Hematopoietic multipotent progenitor cell treated with erythropoietin and hydrocortisone succinate and interleukin-3 and kit ligand, for 8 days (in vitro differentiated cells): ENCODE results near the gene MYH14.
A peak's percentile ranks its signal among the peaks of the same experiment; 100 is the strongest.
"Not testable (repeated sequence)": the region's sequence is repeated elsewhere in the genome, so short reads cannot be mapped to it uniquely, and the experiment has no call there.

Experiments
- DNase-seq: peaks from one replicate; pipeline ENCODE4 v3.0.0-alpha.2; 2015

Gene MYH14

DNA sequence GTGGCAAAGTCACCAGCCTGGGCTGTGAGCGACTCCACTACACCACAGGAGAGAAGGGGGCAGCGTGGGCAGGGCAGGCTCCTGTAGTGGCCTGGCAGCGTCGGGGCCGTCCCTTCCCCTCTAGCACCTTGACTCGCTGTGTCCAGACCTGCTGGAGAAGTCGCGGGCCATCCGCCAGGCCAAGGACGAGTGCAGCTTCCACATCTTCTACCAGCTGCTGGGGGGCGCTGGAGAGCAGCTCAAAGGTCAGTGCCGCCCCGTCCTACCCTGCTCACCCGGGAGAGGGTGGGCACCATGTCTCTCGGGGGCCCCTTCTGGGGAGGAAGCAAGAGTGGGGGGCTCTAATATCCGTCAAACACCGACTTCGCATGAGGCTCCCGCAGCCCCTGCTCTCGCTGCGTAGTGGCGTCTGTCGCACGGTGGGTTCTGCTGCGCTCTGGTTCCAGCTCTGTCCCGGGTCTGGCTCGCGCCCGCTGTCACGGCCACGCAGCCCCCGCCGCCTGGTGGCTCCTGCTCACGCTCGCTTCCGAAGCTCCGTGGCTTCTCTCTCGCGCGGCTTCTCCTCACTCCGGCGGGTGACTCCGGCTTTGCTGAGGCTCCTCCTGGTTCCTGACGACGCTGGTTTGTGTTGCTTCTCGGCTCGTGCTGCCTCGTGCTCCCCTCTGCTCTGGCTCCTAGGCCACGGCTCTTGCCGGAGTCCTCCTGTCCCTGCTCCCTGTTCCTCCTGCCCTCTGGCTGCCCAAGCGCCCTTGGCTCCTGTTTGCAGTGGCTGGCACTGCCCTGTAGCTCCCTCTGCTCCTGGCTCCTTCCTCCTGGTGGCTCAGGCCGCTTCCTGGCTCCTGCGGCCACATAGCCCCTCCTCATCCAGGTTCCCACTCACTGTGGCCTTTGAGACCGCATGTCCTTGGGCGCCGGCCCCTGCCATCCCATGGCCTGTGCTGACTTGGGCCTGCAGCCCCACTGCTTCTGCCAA is 27.2 kb downstream of the MYH14 start:
- no peak for DNase-seq

DNA sequence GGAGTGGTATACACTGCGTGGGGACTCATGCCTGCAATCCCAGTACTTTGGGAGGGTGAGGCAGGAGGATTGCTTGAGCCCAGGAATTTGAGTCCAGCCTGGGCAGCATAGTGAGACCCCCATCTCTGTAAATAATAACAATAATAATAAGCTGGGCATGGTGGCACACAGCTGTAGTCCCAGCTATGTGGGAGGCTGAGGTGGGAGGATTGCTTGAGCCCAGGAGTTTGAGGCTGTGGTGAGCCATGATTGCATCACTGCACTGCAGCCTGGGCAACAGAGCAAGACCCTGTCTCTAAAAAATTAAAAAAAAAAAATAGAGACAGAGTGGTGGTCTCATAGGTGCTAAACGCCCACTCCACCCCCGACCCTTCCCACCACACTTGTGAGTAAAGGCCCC is 28.0 kb downstream of the MYH14 start:
- not testable (repeated sequence) for DNase-seq

DNA sequence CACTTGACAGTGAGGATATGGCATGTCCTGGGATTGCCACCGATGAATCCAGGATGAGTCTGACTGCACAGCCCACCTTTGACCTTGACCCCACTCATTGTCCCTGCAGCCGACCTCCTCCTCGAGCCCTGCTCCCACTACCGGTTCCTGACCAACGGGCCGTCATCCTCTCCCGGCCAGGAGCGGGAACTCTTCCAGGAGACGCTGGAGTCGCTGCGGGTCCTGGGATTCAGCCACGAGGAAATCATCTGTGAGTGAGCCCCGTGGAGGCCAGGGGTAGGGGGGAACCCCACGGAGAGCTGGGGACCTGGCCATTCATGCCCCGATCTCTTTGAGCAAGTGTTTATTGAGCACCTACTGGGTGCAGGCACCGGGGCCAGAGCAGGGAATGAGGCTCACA is 28.4 kb downstream of the MYH14 start:
- no peak for DNase-seq

DNA sequence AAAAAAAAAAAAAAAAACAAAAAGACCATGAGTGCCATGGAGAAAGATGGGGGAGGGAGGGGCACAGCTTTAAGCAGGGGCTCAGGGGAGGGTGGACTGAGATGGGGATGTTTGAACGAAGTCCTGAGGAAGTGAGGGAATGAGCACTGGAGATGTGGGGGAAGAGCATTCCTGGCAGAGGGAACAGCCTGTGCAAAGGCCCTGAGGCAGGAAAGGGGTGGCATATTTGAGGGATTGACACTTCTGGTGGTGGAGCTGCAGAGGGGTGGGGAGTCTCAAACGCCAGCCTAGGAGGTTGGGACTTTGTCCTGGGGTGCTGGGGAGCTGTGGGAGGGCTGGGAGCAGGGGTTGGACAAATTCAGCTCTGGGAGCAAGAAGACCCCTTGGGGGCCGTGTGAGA is 29.2 kb downstream of the MYH14 start:
- DNase-seq, result no peak

DNA sequence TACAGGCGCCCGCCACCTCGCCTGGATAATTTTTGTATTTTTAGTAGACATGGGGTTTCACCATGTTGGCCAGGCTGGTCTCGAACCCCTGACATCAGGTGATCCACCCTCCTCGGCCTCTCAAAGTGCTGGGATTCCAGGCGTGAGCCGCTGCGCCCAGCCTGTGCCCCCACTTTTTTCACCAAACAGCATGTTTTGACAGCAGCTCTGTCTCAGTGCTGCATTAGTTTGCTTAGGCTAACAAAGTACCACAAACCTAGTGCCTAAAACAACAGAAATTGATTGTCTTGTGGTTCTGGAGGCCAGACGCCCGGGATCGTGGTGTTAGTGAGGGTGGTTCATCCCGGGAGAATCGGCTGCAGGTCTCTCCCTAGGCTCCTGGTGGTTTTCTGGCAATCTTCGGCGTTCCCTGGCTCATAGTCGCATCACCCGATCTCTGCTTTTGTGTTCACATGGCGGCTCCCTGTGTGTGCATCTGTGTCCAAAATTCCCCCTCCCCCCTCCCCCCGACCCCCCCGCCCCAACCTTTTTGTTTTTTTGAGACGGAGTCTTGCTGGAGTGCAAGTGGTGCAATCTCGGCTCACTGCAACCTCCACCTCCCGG is 30.0 kb downstream of the MYH14 start:
- DNase-seq, result no peak

DNA sequence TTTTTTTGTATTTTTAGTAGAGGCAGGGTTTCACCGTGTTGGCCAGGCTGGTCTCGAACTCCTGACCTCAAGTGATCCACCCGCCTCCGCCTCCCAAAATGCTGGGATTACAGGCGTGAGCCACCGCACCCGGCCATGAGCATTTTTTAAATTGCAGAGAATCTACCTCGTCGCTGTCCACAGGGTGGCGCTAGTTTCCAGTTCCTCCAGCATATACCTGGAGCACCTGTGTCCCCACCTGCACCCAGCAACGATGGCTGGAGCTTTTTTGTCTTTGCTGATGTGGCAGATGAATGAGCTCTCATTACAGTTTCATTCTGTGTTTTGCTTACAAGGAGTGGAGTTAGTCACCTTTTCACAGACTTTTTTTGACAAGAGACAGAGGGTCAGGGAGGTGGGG is 34.1 kb downstream of the MYH14 start:
- DNase-seq, result not testable (repeated sequence)

DNA sequence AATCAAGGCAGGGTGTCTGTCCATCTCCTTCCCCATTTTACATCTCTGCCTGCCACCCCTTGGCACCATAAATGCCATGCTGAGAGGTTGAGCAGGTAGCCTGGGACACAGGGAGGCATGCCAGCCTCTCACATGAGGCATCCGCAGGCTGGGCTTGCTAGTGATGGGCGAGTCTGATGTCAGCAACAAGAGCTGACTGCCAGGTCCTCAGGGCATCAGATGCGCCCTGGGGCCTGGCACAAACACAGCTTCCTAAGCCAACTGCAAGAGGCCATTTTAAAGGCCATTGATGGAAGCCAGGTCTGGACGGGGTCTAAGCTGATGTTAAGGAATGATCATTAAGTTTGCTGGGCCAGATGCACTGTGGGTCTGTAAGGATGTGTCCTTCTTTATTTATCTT is 34.6 kb downstream of the MYH14 start:
- DNase-seq, result no peak

DNA sequence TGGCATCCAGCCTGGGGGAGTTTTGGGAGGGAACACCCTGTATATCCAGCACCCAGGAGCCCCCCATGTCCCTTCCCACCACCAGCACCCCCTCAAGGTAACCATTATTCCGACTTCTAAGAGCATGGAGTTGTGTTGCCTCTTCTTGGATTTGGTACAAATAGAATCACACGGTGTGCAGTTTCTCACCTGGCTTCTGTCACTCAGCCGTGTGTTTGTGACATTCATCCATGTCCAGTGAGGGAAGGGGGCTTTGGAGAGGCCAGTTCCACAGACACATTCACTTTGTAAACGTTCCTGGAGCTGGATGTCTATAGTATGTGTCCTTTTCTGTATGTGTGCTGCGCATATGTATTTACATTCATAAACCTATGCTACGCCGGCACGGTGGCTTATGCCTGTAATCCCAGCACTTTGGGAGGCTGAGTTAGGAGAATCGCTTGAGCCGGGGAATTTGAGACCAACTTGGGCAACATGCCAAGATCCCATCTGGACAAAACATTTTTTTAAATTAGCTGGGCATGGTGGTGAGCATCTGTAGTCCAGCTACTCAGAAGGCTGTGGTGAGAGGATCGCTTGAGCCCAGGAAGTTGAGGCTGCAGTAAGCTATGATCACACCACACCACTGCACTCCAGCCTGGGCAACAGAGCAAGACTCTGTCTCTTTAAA is 36.6 kb downstream of the MYH14 start:
- DNase-seq, result no peak

DNA sequence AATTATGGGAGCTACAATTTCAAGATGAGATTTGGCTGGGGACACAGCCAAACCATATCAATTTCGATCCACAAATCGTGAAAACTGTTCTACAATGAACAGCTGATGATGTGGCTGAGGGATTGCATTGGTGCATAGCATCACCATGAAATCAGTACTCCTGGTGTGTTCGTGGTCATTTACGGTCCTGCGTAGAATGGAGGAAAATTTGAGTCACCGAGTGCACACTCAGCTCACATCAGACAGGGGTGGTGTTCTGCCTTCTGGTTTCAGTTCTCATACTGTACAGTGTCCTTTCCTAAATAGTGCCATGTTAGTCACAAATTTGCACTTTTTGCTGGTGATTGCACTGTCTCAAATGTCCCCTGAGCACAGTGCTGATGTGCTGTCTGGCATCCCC is 39.2 kb downstream of the MYH14 start:
- DNase-seq, result no peak

DNA sequence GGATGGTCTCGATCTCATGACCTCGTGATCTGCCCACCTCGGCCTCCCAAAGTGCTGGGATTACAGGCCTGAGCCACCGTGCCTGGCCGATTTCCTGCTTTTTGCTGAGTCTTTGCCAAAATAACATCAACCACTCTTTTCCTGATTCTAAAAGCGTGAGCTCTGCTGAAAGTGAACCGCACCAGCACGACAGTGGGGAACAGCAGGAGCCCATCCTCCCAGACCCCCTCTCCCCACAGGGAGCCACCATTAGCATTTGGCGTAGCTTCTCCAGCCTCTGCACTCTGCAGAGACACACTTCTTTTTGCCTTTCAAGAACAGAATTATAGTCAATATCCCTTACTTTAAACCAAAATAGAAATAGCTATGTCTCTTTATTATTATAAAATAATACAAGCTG is 41.3 kb downstream of the MYH14 start:
- DNase-seq, result no peak

DNA sequence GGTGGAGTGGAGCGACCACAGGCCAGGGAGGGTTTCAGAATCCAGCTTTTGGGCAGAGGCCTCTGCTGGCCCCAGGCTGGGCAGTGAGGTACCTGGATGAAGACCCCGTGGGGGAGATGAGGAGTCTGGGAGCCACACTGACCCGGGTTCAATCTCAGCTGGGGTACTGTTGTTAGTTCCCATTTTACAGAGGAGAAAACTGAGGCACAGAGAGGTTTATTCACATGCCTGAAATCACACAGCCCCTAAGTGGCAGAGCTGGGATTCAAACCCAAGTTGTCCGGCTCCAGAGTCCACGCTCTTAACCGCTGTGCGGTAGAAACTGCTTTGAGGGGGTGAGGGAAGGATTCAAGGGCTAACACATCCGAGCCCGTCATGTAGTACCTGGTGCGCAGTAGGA is 45.0 kb downstream of the MYH14 start:
- no peak for DNase-seq

DNA sequence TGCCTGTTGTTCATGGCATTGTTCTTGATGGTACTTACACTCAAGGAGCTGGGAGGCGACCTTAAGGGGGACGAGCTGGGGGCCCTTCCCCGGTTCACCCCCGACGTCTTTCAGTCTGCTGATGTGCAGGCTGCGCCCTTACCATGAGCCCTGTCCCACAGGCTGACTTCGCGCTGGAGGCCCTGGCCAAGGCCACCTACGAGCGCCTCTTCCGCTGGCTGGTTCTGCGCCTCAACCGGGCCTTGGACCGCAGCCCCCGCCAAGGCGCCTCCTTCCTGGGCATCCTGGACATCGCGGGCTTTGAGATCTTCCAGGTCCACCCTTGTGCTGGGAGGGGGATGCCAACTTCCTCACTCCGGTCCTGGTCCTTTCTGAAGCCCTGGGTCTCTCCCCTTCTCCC is 45.4 kb downstream of the MYH14 start:
- no peak for DNase-seq

DNA sequence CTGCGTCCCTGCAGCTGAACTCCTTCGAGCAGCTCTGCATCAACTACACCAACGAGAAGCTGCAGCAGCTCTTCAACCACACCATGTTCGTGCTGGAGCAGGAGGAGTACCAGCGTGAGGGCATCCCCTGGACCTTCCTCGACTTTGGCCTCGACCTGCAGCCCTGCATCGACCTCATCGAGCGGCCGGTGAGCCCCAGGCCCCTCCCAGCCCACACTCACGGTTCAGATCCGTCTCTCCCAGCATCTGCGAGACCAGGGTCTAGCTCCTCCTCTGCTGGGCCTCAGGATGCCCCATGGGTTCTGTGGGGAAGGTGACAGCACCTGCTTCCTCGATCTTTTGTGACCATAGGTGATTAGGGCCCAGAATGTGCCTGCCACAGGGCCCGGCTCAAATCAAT is 46.2 kb downstream of the MYH14 start:
- DNase-seq, result no peak

DNA sequence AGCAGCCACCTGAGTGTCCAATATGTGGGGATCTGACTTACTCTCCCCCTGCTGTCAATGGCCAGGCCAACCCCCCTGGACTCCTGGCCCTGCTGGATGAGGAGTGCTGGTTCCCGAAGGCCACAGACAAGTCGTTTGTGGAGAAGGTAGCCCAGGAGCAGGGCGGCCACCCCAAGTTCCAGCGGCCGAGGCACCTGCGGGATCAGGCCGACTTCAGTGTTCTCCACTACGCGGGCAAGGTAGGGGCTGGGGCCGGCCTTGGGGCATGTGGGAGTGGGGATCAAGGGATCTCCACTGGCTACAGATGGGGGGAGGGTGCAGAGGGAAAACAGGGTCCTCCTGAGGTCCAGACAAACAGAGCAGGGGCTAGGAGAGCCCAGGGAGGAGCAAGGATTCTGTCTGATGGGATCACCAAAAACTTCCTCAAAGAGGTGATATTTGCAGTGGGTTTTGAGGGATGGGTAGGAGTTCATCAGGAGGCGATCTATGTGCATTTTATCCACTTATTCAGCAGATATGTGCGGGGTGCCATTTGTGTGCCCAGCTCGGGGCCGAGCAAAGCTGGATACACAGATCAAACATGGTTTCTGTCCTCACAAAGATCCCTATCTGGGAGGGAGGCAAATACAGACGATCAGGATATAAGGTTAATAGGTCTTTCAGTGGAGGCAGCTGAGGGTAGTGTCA is 47.2 kb downstream of the MYH14 start:
- no peak for DNase-seq

DNA sequence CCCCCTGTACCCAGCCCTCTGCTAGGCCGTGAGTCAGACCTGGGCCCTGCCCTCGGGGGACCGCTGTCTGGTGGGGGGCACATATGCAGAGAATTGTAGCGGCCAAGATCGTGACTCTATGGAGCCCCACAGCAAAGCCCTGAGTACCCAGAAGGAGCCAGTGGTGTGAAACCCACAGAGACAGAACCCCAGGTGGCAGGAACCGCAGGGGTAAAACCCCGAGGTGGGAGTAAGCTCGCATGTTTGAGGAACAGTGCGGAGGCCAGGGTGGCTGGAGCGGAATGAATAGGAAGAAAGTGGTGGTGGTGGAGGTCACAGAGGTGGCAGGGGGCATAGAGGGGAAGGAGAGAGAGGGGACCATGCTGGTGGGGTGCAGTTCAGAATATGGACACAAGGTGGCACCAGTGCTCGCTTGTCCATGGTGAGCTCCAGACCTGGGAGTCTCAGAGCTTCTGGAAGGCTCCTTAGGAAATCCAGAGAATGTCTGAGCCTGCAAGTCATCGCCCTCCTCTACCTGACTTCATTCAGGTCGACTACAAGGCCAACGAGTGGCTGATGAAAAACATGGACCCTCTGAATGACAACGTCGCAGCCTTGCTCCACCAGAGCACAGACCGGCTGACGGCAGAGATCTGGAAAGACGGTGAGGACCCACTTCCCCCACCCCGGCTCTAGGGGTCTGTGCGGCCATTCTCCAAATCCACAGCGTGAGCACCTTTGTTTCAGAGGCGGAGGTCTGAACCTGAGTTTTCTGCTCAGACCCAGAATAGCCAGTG is 48.9 kb downstream of the MYH14 start:
- DNase-seq, result peak; percentile 21

DNA sequence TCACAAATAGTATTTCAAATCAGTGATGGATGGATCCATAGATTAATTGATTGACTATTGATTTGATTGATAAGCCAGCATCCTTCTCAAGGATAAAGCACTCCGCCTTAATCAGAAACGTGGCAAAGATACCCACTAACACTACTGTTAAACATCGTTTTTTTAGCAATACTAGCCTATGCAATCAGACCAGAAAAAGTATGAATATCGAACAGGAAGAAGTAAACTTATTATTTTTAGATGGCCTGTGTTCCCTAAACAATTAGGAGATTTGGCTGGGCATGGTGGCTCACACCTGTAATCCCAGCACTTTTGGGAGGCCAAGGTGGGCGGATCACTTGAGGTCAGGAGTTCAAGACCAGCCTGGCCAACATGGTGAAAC is 49.5 kb downstream of the MYH14 start:
- no peak for DNase-seq

DNA sequence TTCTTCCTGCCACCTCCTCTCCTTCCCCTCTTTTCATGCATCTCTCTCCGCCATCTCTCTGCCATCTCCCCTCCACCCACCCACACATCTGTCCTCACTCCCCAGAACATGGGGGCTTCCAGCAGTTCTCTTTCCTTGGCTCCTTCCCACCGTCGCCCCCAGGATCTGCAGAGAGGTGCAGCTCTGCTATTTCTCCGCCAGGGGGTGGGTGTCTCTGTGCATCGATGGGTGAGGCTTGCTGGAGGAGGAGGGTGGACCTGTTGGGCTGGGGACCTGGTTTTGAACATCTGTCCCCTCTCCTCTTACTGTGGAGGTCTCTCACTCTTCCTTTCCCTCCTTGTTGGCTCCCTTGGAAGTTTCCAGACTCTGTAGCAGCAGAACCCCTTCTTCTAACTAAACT is 51.7 kb downstream of the MYH14 start:
- no peak for DNase-seq

DNA sequence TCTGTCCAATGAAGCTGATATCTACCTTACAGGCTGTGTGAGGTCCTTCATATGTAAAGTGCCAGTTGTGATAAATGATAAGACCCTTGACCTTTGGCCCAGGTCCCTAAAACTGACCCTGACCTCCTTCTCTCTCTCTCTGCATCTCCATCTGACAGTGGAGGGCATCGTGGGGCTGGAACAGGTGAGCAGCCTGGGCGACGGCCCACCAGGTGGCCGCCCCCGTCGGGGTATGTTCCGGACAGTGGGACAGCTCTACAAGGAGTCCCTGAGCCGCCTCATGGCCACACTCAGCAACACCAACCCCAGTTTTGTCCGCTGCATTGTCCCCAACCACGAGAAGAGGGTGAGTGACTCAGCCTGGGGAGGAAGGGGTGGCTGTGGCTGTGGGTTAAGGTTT is 53.7 kb downstream of the MYH14 start:
- DNase-seq, result no peak

DNA sequence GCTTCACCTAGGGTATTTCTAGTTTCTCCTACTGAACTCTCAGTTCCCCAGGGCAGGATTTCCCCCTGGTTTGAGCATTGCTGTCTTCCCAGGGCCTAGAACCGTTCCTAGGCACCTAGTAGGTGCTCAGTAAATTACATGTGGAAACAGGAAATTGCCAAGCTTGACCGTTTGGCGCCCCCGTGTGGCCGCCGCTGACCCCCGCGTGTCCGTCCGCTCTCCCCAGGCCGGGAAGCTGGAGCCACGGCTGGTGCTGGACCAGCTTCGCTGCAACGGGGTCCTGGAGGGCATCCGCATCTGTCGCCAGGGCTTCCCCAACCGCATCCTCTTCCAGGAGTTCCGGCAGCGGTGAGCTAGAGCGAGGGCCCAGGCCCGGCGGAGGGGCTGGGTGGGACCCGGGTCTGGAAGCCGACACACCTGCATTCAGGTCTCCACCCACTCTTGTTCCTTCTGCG is 55.5 kb downstream of the MYH14 start:
- DNase-seq, result no peak

DNA sequence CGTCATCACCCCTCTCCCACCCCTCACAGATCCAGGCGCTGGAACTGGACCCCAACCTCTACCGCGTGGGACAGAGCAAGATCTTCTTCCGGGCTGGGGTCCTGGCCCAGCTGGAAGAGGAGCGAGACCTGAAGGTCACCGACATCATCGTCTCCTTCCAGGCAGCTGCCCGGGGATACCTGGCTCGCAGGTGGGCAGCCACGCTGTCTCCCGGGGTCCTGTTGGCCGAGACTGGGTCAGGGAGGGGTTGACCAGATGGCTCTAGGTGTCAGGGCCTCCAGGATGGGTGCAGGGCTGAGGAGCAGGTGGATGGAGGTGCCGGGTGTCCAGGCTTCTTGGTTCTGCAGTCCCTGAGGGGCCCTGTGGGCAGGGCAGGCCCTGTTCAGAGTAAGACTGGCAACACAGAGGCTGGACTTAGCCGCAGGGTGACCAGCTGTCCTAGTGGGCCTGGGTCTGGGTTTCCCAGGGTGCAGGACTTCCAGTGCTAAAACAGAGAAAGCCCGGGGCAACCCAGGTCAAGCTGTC is 58.1 kb downstream of the MYH14 start:
- no peak for DNase-seq

DNA sequence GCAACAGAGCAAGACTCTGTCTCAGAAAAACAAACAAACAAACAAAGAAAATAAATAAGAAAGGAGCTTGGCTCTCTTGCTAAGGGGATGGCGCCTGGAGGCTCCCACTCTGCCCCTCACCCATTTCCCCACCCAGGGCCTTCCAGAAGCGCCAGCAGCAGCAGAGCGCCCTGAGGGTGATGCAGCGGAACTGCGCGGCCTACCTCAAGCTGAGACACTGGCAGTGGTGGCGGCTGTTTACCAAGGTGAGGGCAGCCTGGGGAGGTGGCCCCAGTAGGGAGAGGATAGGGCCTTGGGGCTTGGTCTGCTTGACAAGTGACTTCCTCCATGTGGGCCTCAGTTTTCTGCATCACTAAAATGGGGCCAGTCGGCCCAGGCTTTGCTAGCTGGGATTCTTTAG is 59.8 kb downstream of the MYH14 start:
- DNase-seq, result no peak

DNA sequence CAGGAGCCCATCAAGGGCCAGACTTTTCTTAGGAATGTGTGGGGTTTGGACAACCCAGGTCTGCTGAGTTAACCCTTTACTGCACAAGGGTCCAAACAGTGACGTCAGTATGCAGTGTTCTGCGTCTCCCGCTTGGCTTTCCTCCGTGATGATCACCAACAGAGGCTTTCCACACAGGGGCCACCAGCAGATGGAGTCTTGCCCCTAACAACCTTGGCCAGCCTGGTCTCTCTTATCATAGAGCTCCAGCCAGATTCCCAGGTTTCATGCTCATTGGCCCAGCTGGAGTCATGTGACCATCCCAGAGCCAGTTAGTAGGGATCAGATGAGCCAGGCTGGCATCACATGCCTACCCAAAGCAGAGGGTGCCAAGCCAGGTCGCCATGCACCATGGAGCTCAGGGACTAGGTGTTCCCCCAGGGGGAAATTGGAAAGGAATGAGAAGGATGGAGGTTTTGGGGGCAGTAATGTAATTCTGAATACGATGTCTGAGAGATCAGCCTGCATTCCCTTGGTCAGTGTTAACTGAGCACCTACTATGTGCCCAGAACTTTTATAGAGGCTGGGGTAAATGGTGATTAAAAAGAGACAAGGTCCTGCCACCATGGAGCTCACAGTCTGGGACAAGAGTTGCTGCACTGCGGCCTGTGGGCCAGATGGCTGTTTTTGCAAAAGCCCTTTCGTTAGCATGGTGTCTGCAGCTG is 61.2 kb downstream of the MYH14 start:
- DNase-seq, result peak; percentile 51
